Measurements from ENCODE around the gene ZNF91. TPM values are rescaled to one million over a fixed set of nuclear protein-coding genes. Genes with fewer than 3 reads are reported as not detected.

The ZNF91 gene
- total RNA-seq (2022; extraction: Qiagen RNA extraction; ENCODE audit: low read depth) = 0.10 to 0.66 TPM (median 0.31 TPM) in 5 replicates

DNA sequence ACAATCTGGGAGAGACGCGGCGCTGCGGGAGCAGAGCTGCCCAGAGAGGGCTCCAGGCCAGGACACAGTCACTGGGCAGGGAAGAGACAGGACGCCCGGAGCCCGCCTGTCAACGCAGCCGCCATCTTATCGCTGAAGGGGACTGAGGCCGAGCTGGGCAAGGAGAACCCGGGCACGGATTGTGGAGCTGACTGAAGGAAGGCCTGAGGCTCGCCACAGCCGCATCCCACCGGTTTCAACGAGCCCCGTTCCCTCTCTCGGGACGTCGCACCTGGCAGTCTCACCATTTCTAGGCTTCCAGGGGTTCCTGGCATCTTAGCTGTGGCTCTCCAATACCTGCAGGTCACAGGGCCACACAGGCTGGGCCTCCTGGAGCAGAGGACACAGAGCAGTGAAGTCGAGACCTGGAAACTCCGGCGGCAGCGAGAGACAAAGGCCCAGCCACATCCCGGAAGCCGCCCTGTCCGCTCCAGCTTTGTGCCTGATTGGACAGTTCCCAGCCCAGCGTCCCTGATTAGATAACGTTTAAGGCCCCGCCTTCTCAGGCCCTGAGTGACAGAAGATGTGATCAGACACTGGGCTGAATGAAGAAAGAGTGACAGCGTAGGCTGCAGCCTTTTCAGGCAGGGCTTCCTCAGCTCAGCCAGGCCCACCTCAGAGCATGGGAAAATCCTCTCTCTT lies at the start of gene ZNF91:
TSS of gene ZNF91 (minus strand) at position 431 of the 681 bp plus-strand sequence. CDS start at position 314, 117 bp downstream.

Other genes starting within 250 kb of the ZNF91 start
- gene ZNF724, start 145.1 kb downstream of the ZNF91 start, total RNA-seq (2022; extraction: Qiagen RNA extraction; ENCODE audit: low read depth) = 0.50 to 0.90 TPM (median 0.75 TPM) in 5 replicates